ENCODE results near the gene PWWP2B. TPM values are rescaled to one million over a fixed set of nuclear protein-coding genes. Genes with fewer than 3 reads are reported as not detected.

The PWWP2B gene
- total RNA-seq, 5 donors from 2014 or later (not counting 1 experiment from before 2014, with no cell fraction given), result 11.5 to 15.3 (median 13.6) TPM

GRCh38 chr10:132368881-132369635, 27.9 kb upstream of the PWWP2B start:
- Histone ChIP-seq H3K9me3 (no peaks in the 10 kb centered on the region), H3K4me3 (ENCODE audit: control insufficient read depth in 1 of 2, extremely low read depth in 1 of 2, low read length in 1 of 2) (no peak overlapping the region), H3K36me3 (ENCODE audit: control insufficient read depth in 2 of 2, extremely low read depth in 1 of 2, insufficient read depth in 1 of 2, low read length in 1 of 2) (peaks cover 0 to 3% of the 10 kb centered on the region in 2 donors), H3K27me3 (replicated peaks in 1 of 2; ENCODE audit: control insufficient read depth in 2 of 2, extremely low read depth in 1 of 2, insufficient read depth in 2 of 2, low read length in 1 of 2) (peaks cover 0 to 22% of the 10 kb centered on the region in 2 experiments), H3K4me1 (ENCODE audit: control insufficient read depth in 1 of 2, extremely low read depth in 1 of 2, insufficient read depth in 2 of 2, low read length in 2 of 2) (peaks cover 0 to 11% of the 10 kb centered on the region in 2 experiments), H3K27ac (ENCODE audit: low read length) (no peak overlapping the region)
- DNase-seq (no peak), ATAC-seq (replicated peaks in 1 of 4) (no peak)
- H3K9me3 Mint-ChIP-seq, result no peaks in the 10 kb centered on the region
- 79% methylated on average over 6 of the region's 9 CpGs for WGBS (ENCODE audit: insufficient coverage)
- no peak overlapping the region for H3K27ac Mint-ChIP-seq
- H3K27me3 Mint-ChIP-seq, result peaks cover 0 to 2% of the 10 kb centered on the region in 2 donors
- no peak overlapping the region for H3K4me3 Mint-ChIP-seq
- H3K4me1 Mint-ChIP-seq, result peaks cover 4 to 6% (median 5%) of the 10 kb centered on the region in 3 donors
- ChIA-PET CTCF (no interaction called here), POLR2A (no interaction called here)
- peaks cover 28% of the 10 kb centered on the region for H3K36me3 Mint-ChIP-seq

GRCh38 chr10:132369636-132370185, 27.3 kb upstream of the PWWP2B start:
- peaks cover 28% of the 10 kb centered on the region for H3K36me3 Mint-ChIP-seq
- H3K9me3 Mint-ChIP-seq, result no peaks in the 10 kb centered on the region

DNA sequence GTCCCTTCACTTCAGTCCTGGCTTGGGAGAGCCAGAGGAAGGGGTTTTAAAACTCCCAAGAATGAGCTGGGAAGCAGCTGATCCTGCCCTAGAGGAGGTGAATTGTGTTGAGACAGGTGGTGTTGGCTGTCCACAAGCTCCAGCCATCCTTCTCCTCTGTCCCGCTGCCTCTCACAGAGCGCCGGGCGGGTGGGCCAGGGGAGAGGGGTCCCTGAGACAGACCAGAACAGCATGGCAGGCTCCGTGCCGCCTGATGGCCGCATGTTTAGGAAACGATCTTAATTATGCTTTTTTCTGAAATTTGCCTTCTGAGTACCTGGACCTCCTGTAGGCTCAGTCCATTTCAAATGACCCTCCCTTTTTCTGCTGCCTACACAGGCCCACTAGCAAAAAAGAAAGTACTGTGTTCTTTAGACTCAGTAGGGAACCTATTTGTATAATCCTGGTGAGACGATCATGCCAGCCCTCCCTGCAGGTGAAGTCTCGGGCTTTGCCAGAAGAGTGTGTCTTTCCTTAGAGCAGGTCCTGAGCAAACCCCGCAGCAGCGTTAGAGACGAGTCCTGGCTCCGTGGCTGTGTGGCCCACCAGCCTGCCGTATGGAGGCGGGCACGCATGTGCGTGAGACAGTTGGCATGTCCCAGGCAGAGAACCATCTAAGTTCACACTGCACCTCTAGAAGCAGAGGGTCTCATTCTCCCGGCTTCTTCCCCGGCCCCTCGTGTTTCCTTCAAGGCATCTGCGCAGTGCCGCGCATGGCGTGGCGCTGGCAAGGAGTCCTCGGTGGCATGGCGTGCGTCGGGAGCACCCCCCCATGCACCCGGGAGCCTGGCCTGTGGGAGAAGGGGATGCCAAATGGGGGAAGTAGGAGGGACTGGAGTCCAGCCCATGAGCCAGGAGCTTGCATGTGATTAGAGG, 26.3 kb upstream of the PWWP2B start:
- Histone ChIP-seq H3K9me3 (no peaks in the 10 kb centered on the region), H3K36me3 (ENCODE audit: control insufficient read depth in 2 of 2, extremely low read depth in 1 of 2, insufficient read depth in 1 of 2, low read length in 1 of 2) (no peaks in the 10 kb centered on the region), H3K27ac (ENCODE audit: low read length) (no peak overlapping the region), H3K4me1 (ENCODE audit: control insufficient read depth in 1 of 2, extremely low read depth in 1 of 2, insufficient read depth in 2 of 2, low read length in 2 of 2) (peaks cover 0 to 11% of the 10 kb centered on the region in 2 experiments), H3K4me3 (ENCODE audit: control insufficient read depth in 1 of 2, extremely low read depth in 1 of 2, low read length in 1 of 2) (no peak overlapping the region), H3K27me3 (replicated peaks in 1 of 2; ENCODE audit: control insufficient read depth in 2 of 2, extremely low read depth in 1 of 2, insufficient read depth in 2 of 2, low read length in 1 of 2) (peaks cover 0 to 22% of the 10 kb centered on the region in 2 experiments)
- Mint-ChIP-seq H3K27me3 (peaks cover 0 to 2% of the 10 kb centered on the region in 2 donors), H3K9me3 (no peaks in the 10 kb centered on the region), H3K4me3 (no peak overlapping the region), H3K27ac (no peak overlapping the region), H3K4me1 (peaks cover 4 to 6% (median 5%) of the 10 kb centered on the region in 3 donors), H3K36me3 (peaks cover 25% of the 10 kb centered on the region)
- WGBS (ENCODE audit: insufficient coverage), result 95% methylated on average over 30 of the region's 31 CpGs
- DNase-seq (no peak), ATAC-seq (replicated peaks in 1 of 4) (no peak)
- ChIA-PET CTCF (no interaction called here), POLR2A (no interaction called here)

More at GRCh38 chr10:132369636-132370185, 27.3 kb upstream of the PWWP2B start:
- Mint-ChIP-seq H3K4me1 (peaks cover 4 to 6% (median 5%) of the 10 kb centered on the region in 3 donors), H3K27ac (no peak overlapping the region), H3K27me3 (peaks cover 0 to 2% of the 10 kb centered on the region in 2 donors), H3K4me3 (no peak overlapping the region)
- Histone ChIP-seq H3K4me1 (ENCODE audit: control insufficient read depth in 1 of 2, extremely low read depth in 1 of 2, insufficient read depth in 2 of 2, low read length in 2 of 2) (peaks cover 0 to 11% of the 10 kb centered on the region in 2 experiments), H3K27ac (ENCODE audit: low read length) (no peak overlapping the region), H3K9me3 (no peaks in the 10 kb centered on the region), H3K27me3 (replicated peaks in 1 of 2; ENCODE audit: control insufficient read depth in 2 of 2, extremely low read depth in 1 of 2, insufficient read depth in 2 of 2, low read length in 1 of 2) (peaks cover 0 to 22% of the 10 kb centered on the region in 2 experiments), H3K36me3 (ENCODE audit: control insufficient read depth in 2 of 2, extremely low read depth in 1 of 2, insufficient read depth in 1 of 2, low read length in 1 of 2) (no peaks in the 10 kb centered on the region), H3K4me3 (ENCODE audit: control insufficient read depth in 1 of 2, extremely low read depth in 1 of 2, low read length in 1 of 2) (no peak overlapping the region)
- ATAC-seq (replicated peaks in 1 of 4) (no peak), DNase-seq (no peak)
- POLR2A ChIA-PET, result no interaction called here
- CTCF ChIA-PET, result no interaction called here
- WGBS (ENCODE audit: insufficient coverage), result 92% methylated on average over 9 of the region's 13 CpGs

DNA sequence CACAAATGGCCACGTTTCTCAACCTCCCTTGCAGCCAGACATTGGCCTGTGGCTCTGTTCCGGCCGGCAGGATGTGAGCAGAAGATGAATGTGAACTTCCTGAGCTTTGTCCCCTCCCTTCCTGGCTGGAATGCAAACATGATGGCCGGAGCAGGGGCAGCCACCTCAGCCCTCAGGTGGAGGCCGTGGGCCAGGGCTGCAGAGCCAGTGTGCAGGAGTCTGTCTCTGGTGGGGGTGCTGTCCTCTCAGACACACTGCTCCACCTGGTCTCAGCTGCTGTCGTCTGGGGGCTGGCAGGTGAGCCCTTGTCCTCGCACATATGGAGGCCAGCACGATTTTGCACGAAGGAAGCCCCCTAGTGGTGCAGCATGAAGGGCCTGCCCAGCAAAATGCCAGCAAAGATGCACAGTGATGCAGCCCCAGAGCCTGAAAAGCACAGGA, 25.3 kb upstream of the PWWP2B start:
- H3K27me3 ChIP-seq (replicated peaks in 1 of 2; ENCODE audit: control insufficient read depth in 2 of 2, extremely low read depth in 1 of 2, insufficient read depth in 2 of 2, low read length in 1 of 2), result peaks cover 0 to 22% of the 10 kb centered on the region in 2 experiments
- H3K4me3 ChIP-seq (ENCODE audit: control insufficient read depth in 1 of 2, extremely low read depth in 1 of 2, low read length in 1 of 2), result no peak overlapping the region
- H3K27ac ChIP-seq (ENCODE audit: low read length), result no peak overlapping the region
- Mint-ChIP-seq H3K27ac (peak overlapping the region in 1 of 2 donors; percentile 25), H3K4me3 (no peak overlapping the region), H3K4me1 (peaks cover 4 to 6% (median 5%) of the 10 kb centered on the region in 3 donors), H3K27me3 (peaks cover 0 to 2% of the 10 kb centered on the region in 2 donors), H3K9me3 (no peaks in the 10 kb centered on the region), H3K36me3 (peaks cover 25% of the 10 kb centered on the region)
- ChIA-PET POLR2A (no interaction called here), CTCF (no interaction called here)
- peak in 2 of 35 experiments; percentile 20 to 36 for DNase-seq
- no peak for ATAC-seq (replicated peaks in 1 of 4)
- H3K9me3 ChIP-seq, result no peaks in the 10 kb centered on the region
- peaks cover 0 to 11% of the 10 kb centered on the region in 2 experiments for H3K4me1 ChIP-seq (ENCODE audit: control insufficient read depth in 1 of 2, extremely low read depth in 1 of 2, insufficient read depth in 2 of 2, low read length in 2 of 2)
- H3K36me3 ChIP-seq (ENCODE audit: control insufficient read depth in 2 of 2, extremely low read depth in 1 of 2, insufficient read depth in 1 of 2, low read length in 1 of 2), result no peaks in the 10 kb centered on the region
- 30% methylated on average over 5 of the region's 9 CpGs for WGBS (ENCODE audit: insufficient coverage)

DNA sequence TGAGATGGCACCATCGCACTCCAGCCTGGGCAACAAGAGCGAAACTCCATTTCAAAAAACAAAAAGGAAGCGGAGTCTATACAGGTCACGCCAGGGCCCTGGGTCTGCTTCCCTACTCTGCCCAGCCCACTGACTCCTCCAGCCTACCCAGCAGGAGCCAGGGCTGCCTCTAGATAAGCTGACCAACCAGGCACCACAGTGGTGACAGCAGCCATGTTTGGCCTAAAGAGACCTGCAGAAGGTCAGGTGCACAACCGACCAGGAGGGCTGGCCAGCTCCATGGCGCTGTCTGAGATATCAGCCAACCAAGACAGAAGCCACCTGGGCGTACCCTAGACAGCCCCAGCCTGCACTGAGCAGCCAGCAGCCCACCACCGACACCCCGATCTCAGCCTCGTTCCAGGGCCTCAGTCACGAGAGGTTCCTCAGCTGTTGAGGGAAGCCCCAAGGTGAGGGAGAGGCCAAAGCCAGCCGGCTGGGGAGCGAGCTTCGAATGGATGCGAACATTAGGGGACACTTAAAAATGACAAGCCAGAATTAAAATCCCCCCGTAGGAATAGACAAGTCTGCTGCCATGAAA, 24.4 kb upstream of the PWWP2B start:
- Mint-ChIP-seq H3K27ac (no peak overlapping the region), H3K27me3 (peaks cover 0 to 2% of the 10 kb centered on the region in 2 donors), H3K36me3 (peaks cover 16% of the 10 kb centered on the region), H3K4me1 (peaks cover 4 to 6% (median 5%) of the 10 kb centered on the region in 3 donors), H3K9me3 (no peaks in the 10 kb centered on the region), H3K4me3 (no peak overlapping the region)
- Histone ChIP-seq H3K4me3 (ENCODE audit: control insufficient read depth in 1 of 2, extremely low read depth in 1 of 2, low read length in 1 of 2) (no peak overlapping the region), H3K36me3 (ENCODE audit: control insufficient read depth in 2 of 2, extremely low read depth in 1 of 2, insufficient read depth in 1 of 2, low read length in 1 of 2) (no peaks in the 10 kb centered on the region), H3K4me1 (ENCODE audit: control insufficient read depth in 1 of 2, extremely low read depth in 1 of 2, insufficient read depth in 2 of 2, low read length in 2 of 2) (peaks cover 0 to 11% of the 10 kb centered on the region in 2 experiments), H3K9me3 (no peaks in the 10 kb centered on the region), H3K27me3 (replicated peaks in 1 of 2; ENCODE audit: control insufficient read depth in 2 of 2, extremely low read depth in 1 of 2, insufficient read depth in 2 of 2, low read length in 1 of 2) (peaks cover 0 to 22% of the 10 kb centered on the region in 2 experiments), H3K27ac (ENCODE audit: low read length) (no peak overlapping the region)
- ChIA-PET CTCF (no interaction called here), POLR2A (no interaction called here)
- ATAC-seq (replicated peaks in 1 of 4) (no peak), DNase-seq (no peak)
- 91% methylated on average over 16 of the region's 16 CpGs for WGBS (ENCODE audit: insufficient coverage)

Measured in T-cell (primary cell).